Measurements from ENCODE around the gene PCDH12. TPM values are rescaled to one million over a fixed set of nuclear protein-coding genes. Genes with fewer than 3 reads are reported as not detected.
A peak's percentile ranks its signal among the peaks of the same experiment; 100 is the strongest.

The PCDH12 gene
- total and polyA plus RNA-seq, 4 donors = 5.4 to 12.9 (median 7.8) TPM

DNA sequence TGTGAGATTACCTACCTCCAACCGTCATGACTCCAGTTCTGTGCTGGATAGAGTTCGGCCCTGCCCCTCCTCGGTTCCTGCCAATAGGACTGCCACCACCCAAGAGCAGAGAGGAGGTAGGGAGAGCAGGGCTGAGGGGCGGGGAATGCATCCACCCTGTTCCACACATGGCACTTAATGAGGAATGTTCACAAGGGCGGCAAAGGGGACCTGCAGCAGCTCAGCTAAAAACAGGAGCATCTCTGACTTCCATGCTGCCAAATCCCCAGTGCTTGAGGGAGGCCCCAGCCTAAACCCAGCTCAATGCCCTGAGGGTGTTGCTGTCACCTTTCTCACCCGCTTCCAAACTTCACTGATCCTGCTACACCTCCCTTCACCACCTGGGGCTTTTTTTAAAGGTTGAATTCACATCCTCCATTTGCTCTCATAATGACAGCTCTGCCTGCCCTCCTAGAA lies 42.1 kb downstream of the PCDH12 start:
- 37% methylated on average over 3 of the region's 6 CpGs for WGBS (ENCODE audit: insufficient coverage)
- H3K4me1 ChIP-seq (ENCODE audit: control insufficient read depth, insufficient read depth, low read length) = peaks cover 12% of the 10 kb centered on the region
- H3K27me3 ChIP-seq (ENCODE audit: control insufficient read depth, insufficient read depth, low read length) = no peaks in the 10 kb centered on the region
- no peak overlapping the region for H3K4me3 ChIP-seq (ENCODE audit: low read depth, low read length)
- no peak overlapping the region for H3K27ac ChIP-seq (ENCODE audit: low read depth, low read length)
- no peaks in the 10 kb centered on the region for H3K9me3 ChIP-seq (ENCODE audit: control insufficient read depth, insufficient read depth, low read length)
- DNase-seq (ENCODE audit: low read depth in 4 of 6, low spot score in 6 of 6) = no peak
- no peaks in the 10 kb centered on the region for H3K36me3 ChIP-seq (ENCODE audit: control insufficient read depth, insufficient read depth, low read length)

DNA sequence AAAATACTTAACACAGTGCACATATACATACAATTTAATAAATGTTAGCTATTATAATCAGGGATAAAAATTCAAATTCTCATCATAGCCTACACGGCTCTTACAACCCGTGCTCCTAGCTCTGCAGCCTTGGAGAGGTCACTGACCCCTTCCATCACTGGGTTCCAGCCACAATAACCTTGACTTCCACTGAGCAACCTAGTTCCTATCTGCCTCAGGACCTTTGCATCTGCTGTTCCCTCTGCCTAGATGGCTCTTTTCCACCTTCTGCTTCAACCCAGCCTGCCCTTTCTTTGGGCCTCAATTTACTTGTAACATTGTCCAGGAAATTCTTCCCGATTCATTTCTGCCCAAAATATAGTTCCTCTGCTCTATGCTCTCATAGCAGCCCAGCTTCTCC lies 43.2 kb downstream of the PCDH12 start:
- WGBS (ENCODE audit: insufficient coverage) = 93% methylated on average over 3 of the region's 3 CpGs
- Histone ChIP-seq H3K27ac (ENCODE audit: low read depth, low read length) (no peak overlapping the region), H3K4me1 (ENCODE audit: control insufficient read depth, insufficient read depth, low read length) (peaks cover 12% of the 10 kb centered on the region), H3K4me3 (ENCODE audit: low read depth, low read length) (no peak overlapping the region), H3K36me3 (ENCODE audit: control insufficient read depth, insufficient read depth, low read length) (no peaks in the 10 kb centered on the region), H3K27me3 (ENCODE audit: control insufficient read depth, insufficient read depth, low read length) (no peaks in the 10 kb centered on the region), H3K9me3 (ENCODE audit: control insufficient read depth, insufficient read depth, low read length) (no peaks in the 10 kb centered on the region)
- no peak for DNase-seq (ENCODE audit: low read depth in 4 of 6, low spot score in 6 of 6)

DNA sequence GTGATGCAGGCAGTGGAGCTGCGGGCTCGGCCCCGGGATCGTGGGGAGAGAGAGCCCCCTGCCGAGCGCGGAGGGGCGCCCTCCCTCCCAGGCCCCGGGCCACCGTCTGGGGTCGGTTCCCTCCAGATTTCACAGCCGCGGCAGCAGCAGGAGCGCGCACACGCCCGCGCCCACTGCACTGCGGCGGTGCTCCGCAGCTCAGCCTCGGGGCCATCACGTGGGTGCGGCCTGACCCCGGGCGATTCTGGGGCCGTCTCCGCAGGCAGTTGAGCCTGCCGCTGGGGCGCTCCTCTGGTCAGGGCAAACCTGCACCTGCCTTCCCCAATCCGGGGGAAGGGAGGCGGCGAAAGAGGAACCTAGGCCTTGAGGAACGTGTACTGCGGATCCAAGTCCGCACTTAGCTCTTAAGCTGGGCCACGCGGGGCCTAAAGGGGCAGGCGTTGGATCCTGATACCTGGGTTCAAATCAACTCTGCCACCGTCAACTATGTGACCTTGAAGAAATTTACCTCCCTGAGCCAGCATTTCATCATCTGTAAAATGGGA lies 43.7 kb downstream of the PCDH12 start:
- peak overlapping the region; percentile 27 for H3K27ac ChIP-seq (ENCODE audit: low read depth, low read length)
- WGBS (ENCODE audit: insufficient coverage) = 8% methylated on average over 38 of the region's 40 CpGs
- peak in 5 of 6 donors; percentile 21 to 74 (median 23) for DNase-seq (ENCODE audit: low read depth in 4 of 6, low spot score in 6 of 6)
- H3K4me1 ChIP-seq (ENCODE audit: control insufficient read depth, insufficient read depth, low read length) = peaks cover 12% of the 10 kb centered on the region
- no peaks in the 10 kb centered on the region for H3K27me3 ChIP-seq (ENCODE audit: control insufficient read depth, insufficient read depth, low read length)
- H3K4me3 ChIP-seq (ENCODE audit: low read depth, low read length) = peak overlapping the region; percentile 35
- H3K9me3 ChIP-seq (ENCODE audit: control insufficient read depth, insufficient read depth, low read length) = no peaks in the 10 kb centered on the region
- H3K36me3 ChIP-seq (ENCODE audit: control insufficient read depth, insufficient read depth, low read length) = no peaks in the 10 kb centered on the region

DNA sequence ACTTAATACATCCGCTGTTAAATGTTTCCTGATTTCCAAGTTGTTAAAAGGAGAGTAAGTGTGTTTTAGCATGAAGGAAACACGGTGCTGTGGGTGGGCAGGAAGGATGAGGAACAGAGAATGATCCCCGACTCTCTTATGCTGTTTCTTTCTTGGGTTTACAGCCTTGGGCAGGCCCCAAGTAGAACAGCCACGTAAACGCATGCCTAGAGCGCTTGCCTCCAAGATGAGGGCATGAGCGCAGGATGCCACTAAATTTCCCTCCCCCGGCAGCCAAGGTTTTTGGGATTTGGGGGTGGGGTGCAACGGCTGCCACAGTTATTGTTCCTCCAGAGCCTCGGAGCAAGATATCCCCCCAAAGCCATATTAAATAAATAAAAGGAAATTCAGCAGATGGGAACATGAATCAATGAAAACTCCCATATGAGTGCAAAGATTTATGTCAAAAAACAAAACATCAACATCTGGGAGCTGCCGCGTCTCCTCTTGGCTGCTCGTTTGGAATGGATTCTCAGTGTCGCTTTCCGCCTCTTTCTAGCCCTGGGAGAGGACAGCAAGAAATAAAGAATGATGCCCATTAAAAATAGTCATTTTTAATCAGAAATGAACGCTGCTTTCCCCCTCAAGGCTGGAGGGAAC lies 44.3 kb downstream of the PCDH12 start:
- H3K27ac ChIP-seq (ENCODE audit: low read depth, low read length) = peak overlapping the region; percentile 27
- WGBS (ENCODE audit: insufficient coverage) = 10% methylated on average over 9 of the region's 16 CpGs
- H3K4me1 ChIP-seq (ENCODE audit: control insufficient read depth, insufficient read depth, low read length) = peaks cover 12% of the 10 kb centered on the region
- peak in 4 of 6 donors; percentile 4 to 84 (median 27) for DNase-seq (ENCODE audit: low read depth in 4 of 6, low spot score in 6 of 6)
- H3K36me3 ChIP-seq (ENCODE audit: control insufficient read depth, insufficient read depth, low read length) = no peaks in the 10 kb centered on the region
- peak overlapping the region; percentile 35 for H3K4me3 ChIP-seq (ENCODE audit: low read depth, low read length)
- no peaks in the 10 kb centered on the region for H3K9me3 ChIP-seq (ENCODE audit: control insufficient read depth, insufficient read depth, low read length)
- H3K27me3 ChIP-seq (ENCODE audit: control insufficient read depth, insufficient read depth, low read length) = no peaks in the 10 kb centered on the region

DNA sequence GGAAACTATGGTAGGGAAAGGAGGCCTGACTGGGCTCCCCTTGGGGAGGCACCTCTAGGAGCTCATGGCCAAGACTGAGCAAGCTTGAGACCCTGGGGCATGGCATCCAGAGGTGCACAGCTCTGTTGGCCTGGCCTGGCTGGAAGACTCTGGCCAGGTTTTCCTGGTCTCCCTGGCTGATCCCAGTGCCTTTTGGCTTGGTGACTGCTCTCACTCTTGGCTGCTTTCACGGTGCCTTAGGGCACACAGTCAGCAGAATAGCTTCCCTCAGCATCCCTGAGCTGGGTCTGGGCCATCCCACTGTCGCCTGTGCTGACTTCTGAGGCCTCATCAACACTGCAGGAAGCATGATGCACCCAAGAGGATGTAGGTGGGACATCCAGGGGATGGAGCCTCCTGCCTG lies 47.7 kb downstream of the PCDH12 start:
- Histone ChIP-seq H3K9me3 (ENCODE audit: control insufficient read depth, insufficient read depth, low read length) (no peaks in the 10 kb centered on the region), H3K4me3 (ENCODE audit: low read depth, low read length) (no peak overlapping the region), H3K27ac (ENCODE audit: low read depth, low read length) (no peak overlapping the region), H3K36me3 (ENCODE audit: control insufficient read depth, insufficient read depth, low read length) (no peaks in the 10 kb centered on the region), H3K4me1 (ENCODE audit: control insufficient read depth, insufficient read depth, low read length) (peaks cover 12% of the 10 kb centered on the region), H3K27me3 (ENCODE audit: control insufficient read depth, insufficient read depth, low read length) (no peaks in the 10 kb centered on the region)
- no peak for DNase-seq (ENCODE audit: low read depth in 4 of 6, low spot score in 6 of 6)
- WGBS (ENCODE audit: insufficient coverage) = 49% methylated on average over 2 of the region's 2 CpGs

DNA sequence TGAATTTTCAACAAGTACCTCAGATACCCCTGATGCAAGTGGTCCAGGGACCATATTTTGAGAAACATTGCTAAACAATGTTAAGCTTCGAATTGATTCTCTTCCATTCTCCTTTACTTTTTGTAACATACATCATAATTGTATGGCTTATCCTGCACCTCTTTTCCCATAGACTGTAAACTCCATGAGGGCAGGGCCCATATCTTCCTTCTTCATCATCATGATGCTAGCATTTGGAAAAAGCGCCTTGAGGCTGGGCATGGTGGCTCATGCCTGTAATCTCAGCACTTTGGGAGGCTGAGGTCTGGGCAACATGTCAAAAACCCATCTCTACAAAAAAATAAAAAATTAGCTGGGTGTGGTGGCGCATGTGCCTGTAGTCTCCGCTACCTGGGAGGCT lies 48.8 kb downstream of the PCDH12 start:
- no peak for DNase-seq (ENCODE audit: low read depth in 4 of 6, low spot score in 6 of 6)
- no peak overlapping the region for H3K27ac ChIP-seq (ENCODE audit: low read depth, low read length)
- H3K4me1 ChIP-seq (ENCODE audit: control insufficient read depth, insufficient read depth, low read length) = peaks cover 9% of the 10 kb centered on the region
- no peaks in the 10 kb centered on the region for H3K27me3 ChIP-seq (ENCODE audit: control insufficient read depth, insufficient read depth, low read length)
- no peak overlapping the region for H3K4me3 ChIP-seq (ENCODE audit: low read depth, low read length)
- H3K36me3 ChIP-seq (ENCODE audit: control insufficient read depth, insufficient read depth, low read length) = no peaks in the 10 kb centered on the region
- H3K9me3 ChIP-seq (ENCODE audit: control insufficient read depth, insufficient read depth, low read length) = no peaks in the 10 kb centered on the region
- 20% methylated on average over 2 of the region's 4 CpGs for whole genome bisulfite sequencing (ENCODE audit: insufficient coverage)

DNA sequence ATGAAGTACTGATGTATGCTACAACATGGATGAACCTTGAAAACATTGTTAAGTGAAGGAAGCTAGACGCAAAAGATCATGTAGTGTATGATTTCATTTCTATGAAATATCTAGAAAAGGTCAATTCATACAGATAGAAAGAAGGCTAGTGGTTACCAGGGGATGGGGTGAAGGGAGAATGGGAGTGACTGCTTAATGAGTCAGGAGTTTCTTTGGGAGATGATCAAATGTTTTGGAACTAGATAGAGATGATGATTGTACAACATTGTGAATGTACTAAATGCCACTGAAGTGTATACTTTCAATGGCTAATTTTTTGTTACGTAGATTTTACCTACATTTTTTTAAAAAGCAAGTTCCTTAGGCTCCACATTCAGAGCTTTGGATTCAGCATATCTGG lies 49.2 kb downstream of the PCDH12 start:
- H3K4me1 ChIP-seq (ENCODE audit: control insufficient read depth, insufficient read depth, low read length) = peaks cover 5% of the 10 kb centered on the region
- DNase-seq (ENCODE audit: low read depth in 4 of 6, low spot score in 6 of 6) = no peak
- H3K9me3 ChIP-seq (ENCODE audit: control insufficient read depth, insufficient read depth, low read length) = no peaks in the 10 kb centered on the region
- no peaks in the 10 kb centered on the region for H3K27me3 ChIP-seq (ENCODE audit: control insufficient read depth, insufficient read depth, low read length)
- H3K27ac ChIP-seq (ENCODE audit: low read depth, low read length) = no peak overlapping the region
- no peak overlapping the region for H3K4me3 ChIP-seq (ENCODE audit: low read depth, low read length)
- no peaks in the 10 kb centered on the region for H3K36me3 ChIP-seq (ENCODE audit: control insufficient read depth, insufficient read depth, low read length)
- WGBS (ENCODE audit: insufficient coverage) = no CpG with 5 or more reads among the region's 2 CpGs

DNA sequence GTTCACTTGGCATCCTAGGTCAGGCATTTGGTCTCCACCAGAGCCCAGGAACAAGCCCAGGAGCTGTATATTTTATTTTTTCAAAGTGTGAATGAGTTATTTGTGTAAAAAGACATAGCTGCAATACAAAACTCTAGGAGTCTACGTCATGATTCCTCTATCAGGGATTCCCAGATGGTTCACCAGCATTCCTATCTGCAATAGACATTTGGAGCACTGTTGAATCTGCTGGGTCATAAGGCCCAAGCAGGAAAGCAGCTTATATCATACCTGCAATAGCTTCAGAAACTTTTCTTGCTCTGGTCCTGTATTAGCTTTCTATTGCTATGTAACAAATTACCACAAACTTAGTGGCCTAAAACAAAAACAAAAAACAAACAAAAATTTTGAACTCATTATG lies 51.0 kb downstream of the PCDH12 start:
- H3K4me1 ChIP-seq (ENCODE audit: control insufficient read depth, insufficient read depth, low read length) = no peaks in the 10 kb centered on the region
- 0% methylated on average over 1 of the region's 1 CpG for WGBS (ENCODE audit: insufficient coverage)
- H3K27me3 ChIP-seq (ENCODE audit: control insufficient read depth, insufficient read depth, low read length) = no peaks in the 10 kb centered on the region
- no peak overlapping the region for H3K27ac ChIP-seq (ENCODE audit: low read depth, low read length)
- no peaks in the 10 kb centered on the region for H3K36me3 ChIP-seq (ENCODE audit: control insufficient read depth, insufficient read depth, low read length)
- H3K4me3 ChIP-seq (ENCODE audit: low read depth, low read length) = no peak overlapping the region
- DNase-seq (ENCODE audit: low read depth in 4 of 6, low spot score in 6 of 6) = no peak
- H3K9me3 ChIP-seq (ENCODE audit: control insufficient read depth, insufficient read depth, low read length) = no peaks in the 10 kb centered on the region

DNA sequence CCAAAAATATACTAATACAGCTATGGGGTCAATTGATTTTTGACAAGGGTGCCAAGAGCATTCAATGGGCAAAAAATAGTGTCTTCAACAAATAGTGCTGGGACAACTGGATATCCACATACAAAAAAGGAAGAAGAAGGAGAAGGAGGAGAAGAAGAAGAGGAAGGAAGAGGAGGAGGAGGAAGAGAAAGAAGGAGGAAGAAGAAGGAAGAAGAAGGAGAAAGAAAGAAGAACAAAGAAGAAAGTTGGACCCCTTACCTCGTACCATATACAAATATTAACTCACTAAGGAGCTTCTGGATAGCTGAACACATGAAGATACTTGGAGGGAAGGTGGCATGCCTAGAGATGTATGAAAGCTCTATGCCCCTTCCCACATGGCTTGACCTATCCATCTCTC lies 51.5 kb downstream of the PCDH12 start:
- WGBS (ENCODE audit: insufficient coverage) = no CpG with 5 or more reads among the region's 1 CpG
- Histone ChIP-seq H3K4me1 (ENCODE audit: control insufficient read depth, insufficient read depth, low read length) (no peaks in the 10 kb centered on the region), H3K4me3 (ENCODE audit: low read depth, low read length) (no peak overlapping the region), H3K27me3 (ENCODE audit: control insufficient read depth, insufficient read depth, low read length) (no peaks in the 10 kb centered on the region), H3K9me3 (ENCODE audit: control insufficient read depth, insufficient read depth, low read length) (no peaks in the 10 kb centered on the region), H3K27ac (ENCODE audit: low read depth, low read length) (no peak overlapping the region), H3K36me3 (ENCODE audit: control insufficient read depth, insufficient read depth, low read length) (no peaks in the 10 kb centered on the region)
- DNase-seq (ENCODE audit: low read depth in 4 of 6, low spot score in 6 of 6) = no peak

DNA sequence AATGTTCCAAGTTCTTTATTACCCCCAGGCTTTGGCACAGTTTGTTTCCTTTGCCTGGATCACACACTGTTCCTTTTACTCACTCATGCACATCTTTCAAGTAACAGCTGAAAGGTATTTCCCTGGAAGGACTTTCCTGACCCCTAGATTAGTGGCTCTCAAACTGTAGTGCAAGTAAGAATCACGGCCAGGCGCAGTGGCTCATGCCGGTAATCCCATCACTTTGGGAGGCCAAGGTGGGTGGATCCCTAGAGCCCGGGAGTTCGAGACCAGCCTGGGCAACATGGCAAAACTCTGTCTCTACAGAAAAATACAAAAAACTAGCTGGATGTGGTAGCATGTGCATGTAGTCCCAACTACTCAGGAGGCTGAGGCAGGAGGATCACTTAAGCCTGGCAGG lies 53.5 kb downstream of the PCDH12 start:
- DNase-seq (ENCODE audit: low read depth in 4 of 6, low spot score in 6 of 6) = no peak
- Histone ChIP-seq H3K27ac (ENCODE audit: low read depth, low read length) (no peak overlapping the region), H3K4me3 (ENCODE audit: low read depth, low read length) (no peak overlapping the region), H3K27me3 (ENCODE audit: control insufficient read depth, insufficient read depth, low read length) (no peaks in the 10 kb centered on the region), H3K4me1 (ENCODE audit: control insufficient read depth, insufficient read depth, low read length) (no peaks in the 10 kb centered on the region), H3K9me3 (ENCODE audit: control insufficient read depth, insufficient read depth, low read length) (no peaks in the 10 kb centered on the region), H3K36me3 (ENCODE audit: control insufficient read depth, insufficient read depth, low read length) (no peaks in the 10 kb centered on the region)
- 89% methylated on average over 3 of the region's 5 CpGs for WGBS (ENCODE audit: insufficient coverage)

Data from spinal cord (tissue), 10 donors.